Measurements from ENCODE around the gene CDC25B. TPM values are rescaled to one million over a fixed set of nuclear protein-coding genes. Genes with fewer than 3 reads are reported as not detected.

Gene CDC25B
- total and polyA plus RNA-seq, 2 experiments from 2014 or later = 18.2 to 20.1 TPM

GRCh38 chr20:3796477-3797225 lies 541 bp downstream of the CDC25B start:
- in situ Hi-C loops (cut with MboI) = no loop called here
- Histone ChIP-seq H3K9me3 (ENCODE audit: low read depth) (no peaks in the 10 kb centered on the region), H3K79me2 (ENCODE audit: insufficient read depth) (peaks cover 41% of the 10 kb centered on the region), H3K4me3 (peak overlapping the region; percentile 85), H3K9ac (peak overlapping the region; percentile 94), H2AFZ (no peak overlapping the region), H3K4me1 (ENCODE audit: insufficient read depth) (0 out of 2 replicates have a peak, but pooled peaks cover 12% of the 10 kb centered on the region), H3K9me2 (ENCODE audit: insufficient read depth) (no peaks in the 10 kb centered on the region), H3K4me2 (ENCODE audit: unreplicated experiment) (peak overlapping the region; percentile 75), H3K27me3 (replicated peaks; ENCODE audit: insufficient read depth) (no peaks in the 10 kb centered on the region), H3F3A (ENCODE audit: insufficient read depth) (no peaks in the 10 kb centered on the region), H4K20me1 (ENCODE audit: insufficient read depth) (no peaks in the 10 kb centered on the region), H3K27ac (peak overlapping the region; percentile 28; the same call in 1 of the 2 replicates), H3K36me3 (ENCODE audit: low read depth) (no peaks in the 10 kb centered on the region; the same call in 1 of the 2 replicates)
- DNase-seq = no peak
- TF ChIP-seq EZH2phosphoT487 (IDR thresholded peaks at IDR 0.05; ENCODE audit: insufficient read depth, low read depth) (no peak), EZH2 (IDR thresholded peaks at IDR 0.05; ENCODE audit: insufficient read depth, poor library complexity, severe bottlenecking) (no peak)
- WGBS, 2 experiments (ENCODE audit: low coverage in 1 of 2, low lambda C conversion rate in 2 of 2, missing lambda C conversion rate in 2 of 2) = 4 to 6% methylated on average over 30 to 33 of the region's 33 CpGs

DNA sequence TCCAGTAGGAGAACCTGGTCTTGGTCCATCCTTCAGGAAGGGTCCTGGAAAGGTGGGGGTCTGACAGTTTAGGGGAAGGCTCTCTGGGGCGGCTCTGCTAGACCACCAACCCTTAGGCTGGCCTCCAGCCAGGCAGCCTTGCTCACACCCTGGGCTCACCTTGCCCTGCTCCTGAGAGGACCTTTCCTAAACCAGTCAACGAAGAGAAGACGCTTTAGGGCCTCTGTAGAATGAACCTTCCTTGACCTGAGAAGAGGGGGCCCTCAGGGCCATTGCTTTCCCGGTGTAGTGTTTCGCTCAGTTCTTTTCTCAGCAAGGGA lies 1.1 kb downstream of the CDC25B start:
- Histone ChIP-seq H3K27me3 (replicated peaks; ENCODE audit: insufficient read depth) (no peaks in the 10 kb centered on the region), H3K4me2 (ENCODE audit: unreplicated experiment) (peak overlapping the region; percentile 75), H3K4me1 (ENCODE audit: insufficient read depth) (0 out of 2 replicates have a peak, but pooled peaks cover 12% of the 10 kb centered on the region), H3K36me3 (ENCODE audit: low read depth) (no peaks in the 10 kb centered on the region; the same call in 1 of the 2 replicates), H3K9me3 (ENCODE audit: low read depth) (no peaks in the 10 kb centered on the region), H3K9ac (peak overlapping the region; percentile 94), H4K20me1 (ENCODE audit: insufficient read depth) (no peaks in the 10 kb centered on the region), H3K4me3 (peak overlapping the region; percentile 85), H3K27ac (no peak overlapping the region), H3K9me2 (ENCODE audit: insufficient read depth) (no peaks in the 10 kb centered on the region), H3F3A (ENCODE audit: insufficient read depth) (no peaks in the 10 kb centered on the region), H3K79me2 (ENCODE audit: insufficient read depth) (peaks cover 41% of the 10 kb centered on the region), H2AFZ (no peak overlapping the region)
- DNase-seq = no peak
- 70 to 74% methylated on average over 5 of the region's 5 CpGs for WGBS, 2 experiments (ENCODE audit: low coverage in 1 of 2, low lambda C conversion rate in 2 of 2, missing lambda C conversion rate in 2 of 2)
- in situ Hi-C loops (cut with MboI) = no loop called here
- TF ChIP-seq EZH2 (IDR thresholded peaks at IDR 0.05; ENCODE audit: insufficient read depth, poor library complexity, severe bottlenecking) (no peak), EZH2phosphoT487 (IDR thresholded peaks at IDR 0.05; ENCODE audit: insufficient read depth, low read depth) (no peak)

- H3K27ac ChIP-seq = no peak overlapping the region
Measured at GRCh38 chr20:3797592-3798372, 1.7 kb downstream of the CDC25B start.

GRCh38 chr20:3798373-3798768 lies 2.3 kb downstream of the CDC25B start:
- Histone ChIP-seq H3K27me3 (replicated peaks; ENCODE audit: insufficient read depth) (no peaks in the 10 kb centered on the region), H3K4me2 (ENCODE audit: unreplicated experiment) (peak overlapping the region; percentile 75), H3F3A (ENCODE audit: insufficient read depth) (no peaks in the 10 kb centered on the region), H3K27ac (no peak overlapping the region), H3K9me2 (ENCODE audit: insufficient read depth) (no peaks in the 10 kb centered on the region), H4K20me1 (ENCODE audit: insufficient read depth) (no peaks in the 10 kb centered on the region), H3K9ac (peak overlapping the region; percentile 94; the same call in 1 of the 2 replicates), H3K4me3 (peak overlapping the region; percentile 85), H3K4me1 (ENCODE audit: insufficient read depth) (0 out of 2 replicates have a peak, but pooled peaks cover 12% of the 10 kb centered on the region), H3K9me3 (ENCODE audit: low read depth) (no peaks in the 10 kb centered on the region), H3K36me3 (ENCODE audit: low read depth) (no peaks in the 10 kb centered on the region; the same call in 1 of the 2 replicates), H2AFZ (no peak overlapping the region), H3K79me2 (ENCODE audit: insufficient read depth) (peaks cover 41% of the 10 kb centered on the region)
- in situ Hi-C loops (cut with MboI) = no loop called here
- WGBS, 2 experiments (ENCODE audit: low coverage in 1 of 2, low lambda C conversion rate in 2 of 2, missing lambda C conversion rate in 2 of 2) = 68 to 79% methylated on average over 5 of the region's 5 CpGs
- no peak for DNase-seq
- TF ChIP-seq EZH2 (IDR thresholded peaks at IDR 0.05; ENCODE audit: insufficient read depth, poor library complexity, severe bottlenecking) (no peak), EZH2phosphoT487 (IDR thresholded peaks at IDR 0.05; ENCODE audit: insufficient read depth, low read depth) (no peak)

More at GRCh38 chr20:3797592-3798372, 1.7 kb downstream of the CDC25B start:
- Histone ChIP-seq H2AFZ (no peak overlapping the region), H4K20me1 (ENCODE audit: insufficient read depth) (no peaks in the 10 kb centered on the region), H3K4me3 (peak overlapping the region; percentile 85), H3K4me1 (ENCODE audit: insufficient read depth) (0 out of 2 replicates have a peak, but pooled peaks cover 12% of the 10 kb centered on the region), H3K9ac (peak overlapping the region; percentile 94), H3K9me2 (ENCODE audit: insufficient read depth) (no peaks in the 10 kb centered on the region), H3F3A (ENCODE audit: insufficient read depth) (no peaks in the 10 kb centered on the region), H3K9me3 (ENCODE audit: low read depth) (no peaks in the 10 kb centered on the region), H3K36me3 (ENCODE audit: low read depth) (no peaks in the 10 kb centered on the region; the same call in 1 of the 2 replicates), H3K27me3 (replicated peaks; ENCODE audit: insufficient read depth) (no peaks in the 10 kb centered on the region), H3K79me2 (ENCODE audit: insufficient read depth) (peaks cover 41% of the 10 kb centered on the region), H3K4me2 (ENCODE audit: unreplicated experiment) (peak overlapping the region; percentile 75)
- WGBS, 2 experiments (ENCODE audit: low coverage in 1 of 2, low lambda C conversion rate in 2 of 2, missing lambda C conversion rate in 2 of 2) = 55 to 56% methylated on average over 15 to 19 of the region's 19 CpGs
- no peak for TF ChIP-seq EZH2 (IDR thresholded peaks at IDR 0.05; ENCODE audit: insufficient read depth, poor library complexity, severe bottlenecking)
- no peak for TF ChIP-seq EZH2phosphoT487 (IDR thresholded peaks at IDR 0.05; ENCODE audit: insufficient read depth, low read depth)
- in situ Hi-C loops (cut with MboI) = no loop called here
- DNase-seq = no peak
